ENCODE measurements around the gene MKX. TPM values are rescaled to one million over a fixed set of nuclear protein-coding genes. Genes with fewer than 3 reads are reported as not detected.

The MKX gene
- total and polyA plus RNA-seq, 2 experiments from 2014 or later = 36.2 to 44.1 TPM

DNA sequence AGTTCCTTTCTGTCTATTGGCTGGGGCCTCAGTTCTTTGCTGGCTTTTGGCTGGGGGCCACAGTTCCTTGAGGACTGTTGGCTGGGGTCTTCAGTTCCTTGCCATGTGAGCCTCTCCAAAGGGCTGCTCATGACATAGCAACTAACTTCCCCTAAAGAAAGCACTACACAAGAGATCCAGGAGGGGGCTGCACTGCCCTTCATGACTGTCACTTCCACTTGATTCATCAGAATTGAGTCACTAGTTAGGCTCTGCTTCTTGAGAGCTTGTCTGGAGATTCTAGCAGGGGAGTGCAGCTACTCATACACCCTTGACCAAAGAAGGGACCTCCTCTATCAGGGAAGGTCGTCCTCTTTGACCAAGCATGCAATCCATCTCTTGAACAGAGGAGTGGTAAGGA lies 38.0 kb upstream of the MKX start:
- WGBS, 2 experiments (ENCODE audit: low coverage in 1 of 2, low lambda C conversion rate in 2 of 2, missing lambda C conversion rate in 2 of 2) = 0 to 9% methylated on average over 1 of the region's 1 CpG
- no peaks in the 10 kb centered on the region for H3K9me2 ChIP-seq (ENCODE audit: insufficient read depth)

DNA sequence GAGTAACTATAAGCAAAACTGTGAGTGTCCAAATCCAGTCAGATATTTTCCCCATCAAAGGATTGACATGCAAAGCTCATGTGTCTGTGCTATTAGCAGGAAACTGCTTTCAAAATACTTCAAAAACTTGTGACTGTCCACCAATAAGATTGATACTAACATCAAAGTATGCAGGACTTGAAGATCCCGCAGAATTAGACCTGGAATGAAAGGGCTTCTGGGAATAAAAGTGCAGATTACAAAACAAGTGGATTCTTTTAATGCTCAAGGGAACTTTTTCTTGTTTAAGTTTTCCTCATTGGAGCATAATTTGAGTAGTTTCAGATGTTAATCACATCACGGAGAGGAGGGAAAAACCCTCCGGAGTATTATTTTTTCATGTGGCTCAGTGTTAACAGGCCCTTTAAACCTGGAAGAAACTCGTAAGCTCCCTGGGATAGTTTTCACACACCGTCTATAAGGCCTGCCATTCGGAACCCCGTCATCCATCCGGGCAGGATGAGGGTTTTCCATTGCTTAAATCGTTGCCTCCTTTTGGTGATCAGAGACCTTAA lies 33.9 kb upstream of the MKX start:
- Histone ChIP-seq H2AFZ (peak overlapping the region; percentile 74), H3K4me2 (ENCODE audit: unreplicated experiment) (peak overlapping the region; percentile 60), H3K27me3 (replicated peaks; ENCODE audit: insufficient read depth) (no peaks in the 10 kb centered on the region), H3K9ac (no peak overlapping the region), H3K4me1 (ENCODE audit: insufficient read depth) (peaks cover 6% of the 10 kb centered on the region; the same call in 1 of the 2 replicates), H3K4me3 (no peak overlapping the region), H3K9me2 (ENCODE audit: insufficient read depth) (no peaks in the 10 kb centered on the region), H3K79me2 (ENCODE audit: insufficient read depth) (no peaks in the 10 kb centered on the region), H4K20me1 (ENCODE audit: insufficient read depth) (no peaks in the 10 kb centered on the region), H3F3A (ENCODE audit: insufficient read depth) (peaks cover 7% of the 10 kb centered on the region; the same call in 1 of the 2 replicates), H3K9me3 (ENCODE audit: low read depth) (no peaks in the 10 kb centered on the region), H3K36me3 (ENCODE audit: low read depth) (no peaks in the 10 kb centered on the region), H3K27ac (no peak overlapping the region)
- TF ChIP-seq EZH2phosphoT487 (IDR thresholded peaks at IDR 0.05; ENCODE audit: insufficient read depth, low read depth) = no peak
- TF ChIP-seq EZH2 (IDR thresholded peaks at IDR 0.05; ENCODE audit: insufficient read depth, poor library complexity, severe bottlenecking) = no peak
- peak; percentile 39 for DNase-seq
- WGBS, 2 experiments (ENCODE audit: low coverage in 1 of 2, low lambda C conversion rate in 2 of 2, missing lambda C conversion rate in 2 of 2) = 8 to 12% methylated on average over 9 of the region's 9 CpGs
- in situ Hi-C loops (cut with MboI) = no loop called here

More for the DNA sequence above, 38.0 kb upstream of the MKX start:
- in situ Hi-C loops (cut with MboI) = no loop called here
- Histone ChIP-seq H4K20me1 (ENCODE audit: insufficient read depth) (no peaks in the 10 kb centered on the region), H3K9ac (no peak overlapping the region), H3K27ac (no peak overlapping the region), H3K79me2 (ENCODE audit: insufficient read depth) (no peaks in the 10 kb centered on the region), H3K27me3 (replicated peaks; ENCODE audit: insufficient read depth) (no peaks in the 10 kb centered on the region), H2AFZ (no peak overlapping the region), H3K36me3 (ENCODE audit: low read depth) (no peaks in the 10 kb centered on the region), H3K9me3 (ENCODE audit: low read depth) (no peaks in the 10 kb centered on the region), H3K4me2 (ENCODE audit: unreplicated experiment) (no peak overlapping the region), H3K4me3 (no peak overlapping the region), H3F3A (ENCODE audit: insufficient read depth) (peaks cover 7% of the 10 kb centered on the region; the same call in 1 of the 2 replicates), H3K4me1 (ENCODE audit: insufficient read depth) (peaks cover 6% of the 10 kb centered on the region; the same call in 1 of the 2 replicates)
- DNase-seq = peak; percentile 75
- no peak for TF ChIP-seq EZH2phosphoT487 (IDR thresholded peaks at IDR 0.05; ENCODE audit: insufficient read depth, low read depth)
- no peak for TF ChIP-seq EZH2 (IDR thresholded peaks at IDR 0.05; ENCODE audit: insufficient read depth, poor library complexity, severe bottlenecking)

DNA sequence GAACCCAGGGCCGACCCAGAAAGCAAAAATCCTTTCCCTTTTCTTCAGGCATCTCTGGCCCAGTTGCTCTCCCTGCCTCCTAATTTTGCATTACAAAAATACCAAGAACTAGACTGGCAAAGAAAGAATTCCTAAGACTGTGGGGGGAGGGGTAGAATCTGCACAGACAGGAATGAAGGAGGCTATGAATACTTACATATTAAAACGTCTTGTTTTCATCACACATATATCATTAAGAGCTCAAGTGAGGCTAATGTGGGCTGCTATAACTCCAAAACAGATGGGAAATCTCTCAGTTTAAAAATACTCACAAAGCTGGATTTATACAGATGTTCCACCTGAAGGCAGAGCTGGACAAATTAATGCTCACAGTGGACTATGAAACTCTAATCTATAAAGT lies 29.2 kb upstream of the MKX start:
- Histone ChIP-seq H3K9me2 (ENCODE audit: insufficient read depth) (no peaks in the 10 kb centered on the region), H4K20me1 (ENCODE audit: insufficient read depth) (no peaks in the 10 kb centered on the region), H3K27me3 (replicated peaks; ENCODE audit: insufficient read depth) (no peaks in the 10 kb centered on the region), H3K79me2 (ENCODE audit: insufficient read depth) (no peaks in the 10 kb centered on the region), H3K4me2 (ENCODE audit: unreplicated experiment) (no peak overlapping the region), H3K4me1 (ENCODE audit: insufficient read depth) (peaks cover 6% of the 10 kb centered on the region; the same call in 1 of the 2 replicates), H3K4me3 (no peak overlapping the region), H2AFZ (no peak overlapping the region), H3K27ac (no peak overlapping the region), H3K36me3 (ENCODE audit: low read depth) (no peaks in the 10 kb centered on the region), H3F3A (ENCODE audit: insufficient read depth) (peaks cover 5% of the 10 kb centered on the region; the same call in 1 of the 2 replicates), H3K9me3 (ENCODE audit: low read depth) (no peaks in the 10 kb centered on the region), H3K9ac (no peak overlapping the region)
- WGBS, 2 experiments (ENCODE audit: low coverage in 1 of 2, low lambda C conversion rate in 2 of 2, missing lambda C conversion rate in 2 of 2) = 28 to 40% methylated on average over 2 of the region's 2 CpGs
- no peak for DNase-seq
- in situ Hi-C loops (cut with MboI) = no loop called here
- TF ChIP-seq EZH2phosphoT487 (IDR thresholded peaks at IDR 0.05; ENCODE audit: insufficient read depth, low read depth) (no peak), EZH2 (IDR thresholded peaks at IDR 0.05; ENCODE audit: insufficient read depth, poor library complexity, severe bottlenecking) (no peak)

DNA sequence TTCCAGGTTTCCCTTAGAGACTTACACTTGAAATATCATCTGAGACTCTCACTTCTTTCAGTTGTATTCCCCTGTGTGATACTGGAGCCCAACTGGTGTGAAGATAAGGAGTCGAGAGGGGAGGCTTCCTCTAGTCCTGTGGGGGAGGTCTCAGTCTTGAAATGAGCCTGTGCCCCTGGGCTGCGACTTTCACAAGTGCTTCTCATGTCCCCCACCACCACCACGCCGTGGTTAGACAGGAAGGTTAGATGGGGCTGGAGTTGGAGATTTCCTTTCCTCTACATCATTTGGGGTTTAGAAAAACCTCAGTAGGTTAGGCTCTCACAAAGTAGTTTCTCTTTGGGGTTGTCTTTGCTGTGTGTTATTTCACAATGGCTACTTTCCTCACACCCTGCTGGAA lies 25.6 kb upstream of the MKX start:
- 56 to 71% methylated on average over 4 of the region's 4 CpGs for WGBS, 2 experiments (ENCODE audit: low coverage in 1 of 2, low lambda C conversion rate in 2 of 2, missing lambda C conversion rate in 2 of 2)
- Histone ChIP-seq H4K20me1 (ENCODE audit: insufficient read depth) (no peaks in the 10 kb centered on the region), H2AFZ (no peak overlapping the region), H3K4me2 (ENCODE audit: unreplicated experiment) (no peak overlapping the region), H3K27me3 (replicated peaks; ENCODE audit: insufficient read depth) (no peaks in the 10 kb centered on the region), H3K79me2 (ENCODE audit: insufficient read depth) (no peaks in the 10 kb centered on the region), H3K9me2 (ENCODE audit: insufficient read depth) (no peaks in the 10 kb centered on the region), H3K9ac (no peak overlapping the region), H3K9me3 (ENCODE audit: low read depth) (no peaks in the 10 kb centered on the region), H3K4me3 (no peak overlapping the region), H3F3A (ENCODE audit: insufficient read depth) (no peaks in the 10 kb centered on the region), H3K36me3 (ENCODE audit: low read depth) (no peaks in the 10 kb centered on the region), H3K4me1 (ENCODE audit: insufficient read depth) (no peaks in the 10 kb centered on the region), H3K27ac (no peak overlapping the region)
- no peak for DNase-seq
- no peak for TF ChIP-seq EZH2phosphoT487 (IDR thresholded peaks at IDR 0.05; ENCODE audit: insufficient read depth, low read depth)
- no peak for TF ChIP-seq EZH2 (IDR thresholded peaks at IDR 0.05; ENCODE audit: insufficient read depth, poor library complexity, severe bottlenecking)
- in situ Hi-C loops (cut with MboI) = no loop called here
